Natural killer cell (primary cell): ENCODE data around the gene PITX3. TPM values are rescaled to one million over a fixed set of nuclear protein-coding genes. Genes with fewer than 3 reads are reported as not detected.
A peak's percentile ranks its signal among the peaks of the same experiment; 100 is the strongest.

Source experiments
- ATAC-seq, 3 donors: fragments of 150-1000 bp in 2 of 3; fragments of 200-7000 bp in 1 of 3; cut with Tn5 transposase; 1 replicate in 1 of 3; 2 replicates in 2 of 3; pipeline ENCODE4 v1.10.0; 2021; ENCODE audit warnings: mild to moderate bottlenecking in 2 of 3, moderate library complexity in 2 of 3
- DNase-seq, 2 donors: peaks; one replicate each; pipeline versions ENCODE4 v3.0.0 to v3.0.0-alpha.2; 2013 to 2021; ENCODE audit warnings: mixed read lengths in 1 of 2
- H3K27ac ChIP-seq: one replicate; pipeline ENCODE4 v1.5.1; 2013; ENCODE audit warnings: mild to moderate bottlenecking, low read length
- H3K27me3 ChIP-seq: one replicate; pipeline ENCODE4 v1.6.1; 2013; ENCODE audit warnings: low read length; ENCODE audit not compliant: control insufficient read depth, insufficient read depth
- H3K36me3 ChIP-seq: one replicate; pipeline ENCODE4 v1.6.1; 2013; ENCODE audit warnings: low read length; ENCODE audit not compliant: control insufficient read depth, insufficient read depth
- H3K4me1 ChIP-seq: one replicate; pipeline ENCODE4 v1.6.1; 2013; ENCODE audit warnings: low read length; ENCODE audit not compliant: control insufficient read depth, insufficient read depth
- H3K4me3 ChIP-seq: one replicate; pipeline ENCODE4 v1.5.1; 2013; ENCODE audit warnings: low read length
- H3K9me3 ChIP-seq: one replicate; pipeline ENCODE4 v1.6.1; 2013; ENCODE audit warnings: low read length; ENCODE audit not compliant: control insufficient read depth, insufficient read depth
- H3K27ac Mint-ChIP-seq, 2 donors: one replicate each; pipeline ENCODE4 v1.8.0; 2022; ENCODE audit warnings: mild to moderate bottlenecking in 2 of 2, mixed read lengths in 2 of 2, moderate library complexity in 1 of 2
- H3K27me3 Mint-ChIP-seq, 2 donors: one replicate each; pipeline ENCODE4 v1.8.0; 2022; ENCODE audit warnings: low read depth in 2 of 2, mixed read lengths in 2 of 2
- H3K36me3 Mint-ChIP-seq: one replicate; pipeline ENCODE4 v1.8.0; 2022; ENCODE audit warnings: mixed read lengths
- H3K4me1 Mint-ChIP-seq, 2 donors: one replicate each; pipeline ENCODE4 v1.8.0; 2022; ENCODE audit warnings: mixed read lengths in 2 of 2
- H3K4me3 Mint-ChIP-seq: one replicate; pipeline ENCODE4 v1.8.0; 2022; ENCODE audit warnings: mild to moderate bottlenecking, moderate library complexity, mixed read lengths
- H3K9me3 Mint-ChIP-seq, 2 donors: one replicate each; pipeline ENCODE4 v1.8.0; 2022; ENCODE audit warnings: mixed read lengths in 2 of 2
- CTCF ChIP-seq: fragments of 200-600 bp; IDR thresholded peaks from one replicate; pipeline ENCODE4 v1.8.0; 2022; ENCODE audit warnings: antibody characterized with exemption
- whole genome bisulfite sequencing: methylation state at CpG from one replicate; pipeline ENCODE4 v1.1.7; 2013; ENCODE audit warnings: missing lambda C conversion rate; ENCODE audit not compliant: insufficient coverage; 5-methylcytosine and 5-hydroxymethylcytosine counted together
- intact Hi-C: fragments of 100-400 bp; cut with micrococcal nuclease; formaldehyde crosslinking; loops from one replicate; pipeline ENCODE4 v1.14.2; 2022
- total RNA-seq, 4 donors: library from RNA; stranded (reverse); fragments of 120-200 nt in 1 of 4; gene quantifications; one replicate each; pipeline versions ENCODE4 v1.2.3 to v1.2.4, GENCODE V29; 2013 to 2022

Gene PITX3
- total RNA-seq, 3 donors from 2014 or later (not counting 1 experiment from before 2014, with no cell fraction given) = not detected

- H3K27me3 Mint-ChIP-seq = peaks cover 10 to 42% of the 10 kb centered on the region in 2 donors
Observed at GRCh38 chr10:102227050-102227449, 14.3 kb downstream of the PITX3 start.

GRCh38 chr10:102226542-102226870 lies 14.8 kb downstream of the PITX3 start:
- Histone ChIP-seq H3K27ac (no peak overlapping the region), H3K27me3 (peaks cover 33% of the 10 kb centered on the region), H3K4me3 (no peak overlapping the region), H3K9me3 (no peaks in the 10 kb centered on the region), H3K4me1 (peaks cover 30% of the 10 kb centered on the region), H3K36me3 (no peaks in the 10 kb centered on the region)
- WGBS = 66% methylated on average over 8 of the region's 8 CpGs
- H3K4me3 Mint-ChIP-seq = peak overlapping the region; percentile 69
- peaks cover 21 to 38% of the 10 kb centered on the region in 2 donors for H3K4me1 Mint-ChIP-seq
- peaks cover 10 to 37% of the 10 kb centered on the region in 2 donors for H3K27me3 Mint-ChIP-seq
- peak overlapping the region in 1 of 2 donors; percentile 63 for H3K27ac Mint-ChIP-seq
- no peak for TF ChIP-seq CTCF
- no peaks in the 10 kb centered on the region for H3K9me3 Mint-ChIP-seq
- ATAC-seq (no peak), DNase-seq (no peak)
- intact Hi-C loops = loop anchor here (1.0 kb wide), 1 partner anchor 19 kb away; the partner anchor contains the start of gene GBF1
- H3K36me3 Mint-ChIP-seq = no peaks in the 10 kb centered on the region

More at GRCh38 chr10:102227050-102227449, 14.3 kb downstream of the PITX3 start:
- no peak for ATAC-seq
- no peaks in the 10 kb centered on the region for H3K9me3 Mint-ChIP-seq
- Histone ChIP-seq H3K4me1 (peaks cover 35% of the 10 kb centered on the region), H3K9me3 (no peaks in the 10 kb centered on the region), H3K27me3 (peaks cover 39% of the 10 kb centered on the region), H3K4me3 (no peak overlapping the region), H3K27ac (no peak overlapping the region), H3K36me3 (no peaks in the 10 kb centered on the region)
- no peaks in the 10 kb centered on the region for H3K36me3 Mint-ChIP-seq
- no peak for TF ChIP-seq CTCF
- 73% methylated on average over 8 of the region's 8 CpGs for WGBS
- no peak for DNase-seq
- intact Hi-C loops = no loop called here
- no peak overlapping the region for H3K4me3 Mint-ChIP-seq
- peaks cover 26 to 44% of the 10 kb centered on the region in 2 donors for H3K4me1 Mint-ChIP-seq
- H3K27ac Mint-ChIP-seq = no peak overlapping the region

GRCh38 chr10:102225646-102226541 lies 15.4 kb downstream of the PITX3 start, which contains the start of gene ELOVL3:
ELOVL3 (plus strand) TSS chr10:102226299; CDS start chr10:102226549, 250 bp downstream.
- no peaks in the 10 kb centered on the region for H3K36me3 ChIP-seq
- H3K27me3 Mint-ChIP-seq = peaks cover 10 to 38% of the 10 kb centered on the region in 2 donors

More at GRCh38 chr10:102225646-102226541, 15.4 kb downstream of the PITX3 start, which contains the start of gene ELOVL3:
- ATAC-seq (peak; percentile 91 to 95 (median 93)), DNase-seq (peak; percentile 77 to 93)
- Histone ChIP-seq H3K9me3 (no peaks in the 10 kb centered on the region), H3K4me1 (peaks cover 24% of the 10 kb centered on the region), H3K27ac (no peak within 1 kb of the TSS), H3K27me3 (peaks cover 30% of the 10 kb centered on the region), H3K4me3 (no peak within 1 kb of the TSS)
- H3K36me3 Mint-ChIP-seq = no peaks in the 10 kb centered on the region
- peak within 1 kb of the TSS; percentile 69 for H3K4me3 Mint-ChIP-seq
- intact Hi-C loops = loop anchor here (1.0 kb wide), 1 partner anchor 19 kb away; the partner anchor contains the start of gene GBF1
- H3K9me3 Mint-ChIP-seq = no peaks in the 10 kb centered on the region
- H3K4me1 Mint-ChIP-seq = peaks cover 21 to 32% of the 10 kb centered on the region in 2 donors
- TF ChIP-seq CTCF = no peak
- WGBS = 8% methylated on average over 47 of the region's 47 CpGs
- peak within 1 kb of the TSS in 1 of 2 donors; percentile 63 for H3K27ac Mint-ChIP-seq
